Measurements from ENCODE around the gene SPATA2L. TPM values are rescaled to one million over a fixed set of nuclear protein-coding genes. Genes with fewer than 3 reads are reported as not detected.
A peak's percentile ranks its signal among the peaks of the same experiment; 100 is the strongest.

Gene SPATA2L
- total and polyA plus RNA-seq, 2 of the 13 experiments (the other 11 are each of a cell fraction or from before 2014, with no cell fraction given): 9.1 to 20.7 TPM

DNA sequence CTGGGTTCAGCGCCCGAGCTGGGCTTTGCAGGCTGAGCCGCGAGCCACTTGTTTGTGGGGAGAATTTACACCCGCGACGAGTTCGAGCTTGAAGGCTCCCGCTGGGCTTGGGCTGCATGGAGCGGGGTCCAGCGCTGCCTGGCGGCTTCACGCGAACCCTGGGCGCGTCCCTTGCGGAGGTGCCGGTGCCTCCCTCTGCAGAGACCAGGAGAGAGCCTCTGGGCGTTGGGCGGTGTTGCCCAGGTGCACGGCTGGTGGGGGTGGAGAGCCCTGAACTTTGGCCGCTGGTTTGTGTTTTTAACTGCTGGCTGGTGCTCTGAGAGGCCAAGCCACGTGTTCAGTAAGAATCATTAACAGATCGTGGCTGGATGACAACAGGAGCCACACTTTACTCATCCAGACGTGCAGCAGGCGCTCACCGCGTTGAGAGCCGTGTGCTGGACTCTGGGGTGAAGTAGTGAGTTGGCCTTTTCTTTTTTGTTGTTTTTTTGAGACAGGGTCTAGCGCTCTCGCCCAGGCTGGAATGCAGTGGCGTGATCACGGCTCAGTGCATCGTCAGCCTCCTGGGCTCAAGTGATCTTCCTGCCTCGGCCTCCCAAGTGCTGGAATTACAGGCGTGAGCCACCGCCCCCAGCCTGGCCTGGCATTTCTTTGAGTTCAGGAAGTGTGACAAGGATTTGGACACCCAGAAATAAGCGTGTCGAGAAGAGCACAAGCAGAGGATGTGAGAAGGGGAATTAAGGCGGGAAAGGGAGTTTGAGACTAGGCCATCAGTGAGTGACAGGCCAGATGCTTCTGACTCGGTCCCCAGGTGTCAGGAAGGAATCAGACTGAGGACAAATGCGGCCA is 14.2 kb downstream of the SPATA2L start (continued):
- TF ChIP-seq IRX3 (CRISPR knock-in tag; IDR thresholded peaks at IDR 0.05; ENCODE audit: borderline replicate concordance, low read depth) (peak; percentile 98), POLR2AphosphoS2 (IDR thresholded peaks at IDR 0.05; ENCODE audit: low read depth, low read length) (no peak; the same call in 1 of the 2 replicates), ZNF790 (CRISPR knock-in tag; IDR thresholded peaks at IDR 0.05; ENCODE audit: borderline replicate concordance) (peak; percentile 92; the same call in 1 of the 2 replicates), ZMYM2 (CRISPR knock-in tag; IDR thresholded peaks at IDR 0.05) (peak; percentile 87), ZNF605 (CRISPR knock-in tag; IDR thresholded peaks at IDR 0.05) (peak; percentile 100), MTF2 (CRISPR knock-in tag; IDR thresholded peaks at IDR 0.05; ENCODE audit: borderline replicate concordance) (no peak), PHF20 (CRISPR knock-in tag; IDR thresholded peaks at IDR 0.05) (peak; percentile 74; the same call in 1 of the 2 replicates), HOXA7 (CRISPR knock-in tag; IDR thresholded peaks at IDR 0.05) (no peak), SMYD3 (CRISPR knock-in tag; IDR thresholded peaks at IDR 0.05) (peak; percentile 100), PHF21A (CRISPR knock-in tag; IDR thresholded peaks at IDR 0.05) (peak; percentile 99), SALL2 (CRISPR knock-in tag; IDR thresholded peaks at IDR 0.05) (peak; percentile 99), RFX3 (CRISPR knock-in tag; IDR thresholded peaks at IDR 0.05) (peak; percentile 48; the same call in 1 of the 2 replicates), ZNF572 (CRISPR knock-in tag; IDR thresholded peaks at IDR 0.05) (peak; percentile 98), RCOR2 (CRISPR knock-in tag; IDR thresholded peaks at IDR 0.05) (peak; percentile 91), KDM1A (CRISPR knock-in tag; IDR thresholded peaks at IDR 0.05) (peak; percentile 35; the same call in 1 of the 2 replicates), CHD2 (IDR thresholded peaks at IDR 0.05; ENCODE audit: low read depth, low read length) (peak; percentile 70), ZNF720 (CRISPR knock-in tag; IDR thresholded peaks at IDR 0.05) (no peak), NFIB (CRISPR knock-in tag; IDR thresholded peaks at IDR 0.05; ENCODE audit: borderline replicate concordance) (no peak), NR2C2 (CRISPR knock-in tag; IDR thresholded peaks at IDR 0.05; ENCODE audit: borderline replicate concordance) (peak; percentile 89), RBFOX2 (IDR thresholded peaks at IDR 0.05; ENCODE audit: low read depth, low read length) (peak; percentile 90), ZNF256 (CRISPR knock-in tag; conservative IDR thresholded peaks at IDR 0.05) (peak; percentile 98; the same call in 1 of the 2 replicates), SSRP1 (CRISPR knock-in tag; IDR thresholded peaks at IDR 0.05) (0 out of 2 replicates have a peak, but pooled peaks have one; percentile 59), ZNF782 (CRISPR knock-in tag; IDR thresholded peaks at IDR 0.05; ENCODE audit: borderline replicate concordance) (peak; percentile 92; the same call in 1 of the 2 replicates), ZNF567 (CRISPR knock-in tag; IDR thresholded peaks at IDR 0.05; ENCODE audit: borderline replicate concordance) (no peak)
- TF ChIP-seq, protein P1, sequence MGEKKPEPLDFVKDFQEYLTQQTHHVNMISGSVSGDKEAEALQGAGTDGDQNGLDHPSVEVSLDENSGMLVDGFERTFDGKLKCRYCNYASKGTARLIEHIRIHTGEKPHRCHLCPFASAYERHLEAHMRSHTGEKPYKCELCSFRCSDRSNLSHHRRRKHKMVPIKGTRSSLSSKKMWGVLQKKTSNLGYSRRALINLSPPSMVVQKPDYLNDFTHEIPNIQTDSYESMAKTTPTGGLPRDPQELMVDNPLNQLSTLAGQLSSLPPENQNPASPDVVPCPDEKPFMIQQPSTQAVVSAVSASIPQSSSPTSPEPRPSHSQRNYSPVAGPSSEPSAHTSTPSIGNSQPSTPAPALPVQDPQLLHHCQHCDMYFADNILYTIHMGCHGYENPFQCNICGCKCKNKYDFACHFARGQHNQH (CRISPR knock-in tag; IDR thresholded peaks at IDR 0.05): peak; percentile 99
- TF ChIP-seq, protein P2, sequence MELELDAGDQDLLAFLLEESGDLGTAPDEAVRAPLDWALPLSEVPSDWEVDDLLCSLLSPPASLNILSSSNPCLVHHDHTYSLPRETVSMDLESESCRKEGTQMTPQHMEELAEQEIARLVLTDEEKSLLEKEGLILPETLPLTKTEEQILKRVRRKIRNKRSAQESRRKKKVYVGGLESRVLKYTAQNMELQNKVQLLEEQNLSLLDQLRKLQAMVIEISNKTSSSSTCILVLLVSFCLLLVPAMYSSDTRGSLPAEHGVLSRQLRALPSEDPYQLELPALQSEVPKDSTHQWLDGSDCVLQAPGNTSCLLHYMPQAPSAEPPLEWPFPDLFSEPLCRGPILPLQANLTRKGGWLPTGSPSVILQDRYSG (CRISPR knock-in tag; IDR thresholded peaks at IDR 0.05): peak; percentile 97
- TF ChIP-seq, protein P3, sequence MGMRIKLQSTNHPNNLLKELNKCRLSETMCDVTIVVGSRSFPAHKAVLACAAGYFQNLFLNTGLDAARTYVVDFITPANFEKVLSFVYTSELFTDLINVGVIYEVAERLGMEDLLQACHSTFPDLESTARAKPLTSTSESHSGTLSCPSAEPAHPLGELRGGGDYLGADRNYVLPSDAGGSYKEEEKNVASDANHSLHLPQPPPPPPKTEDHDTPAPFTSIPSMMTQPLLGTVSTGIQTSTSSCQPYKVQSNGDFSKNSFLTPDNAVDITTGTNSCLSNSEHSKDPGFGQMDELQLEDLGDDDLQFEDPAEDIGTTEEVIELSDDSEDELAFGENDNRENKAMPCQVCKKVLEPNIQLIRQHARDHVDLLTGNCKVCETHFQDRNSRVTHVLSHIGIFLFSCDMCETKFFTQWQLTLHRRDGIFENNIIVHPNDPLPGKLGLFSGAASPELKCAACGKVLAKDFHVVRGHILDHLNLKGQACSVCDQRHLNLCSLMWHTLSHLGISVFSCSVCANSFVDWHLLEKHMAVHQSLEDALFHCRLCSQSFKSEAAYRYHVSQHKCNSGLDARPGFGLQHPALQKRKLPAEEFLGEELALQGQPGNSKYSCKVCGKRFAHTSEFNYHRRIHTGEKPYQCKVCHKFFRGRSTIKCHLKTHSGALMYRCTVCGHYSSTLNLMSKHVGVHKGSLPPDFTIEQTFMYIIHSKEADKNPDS (CRISPR knock-in tag; IDR thresholded peaks at IDR 0.05): no peak
